ENCODE data around the gene POU6F2. TPM values are rescaled to one million over a fixed set of nuclear protein-coding genes. Genes with fewer than 3 reads are reported as not detected.
"Not testable (repeated sequence)": the region's sequence is repeated elsewhere in the genome, so short reads cannot be mapped to it uniquely, and the experiment has no call there.

Gene POU6F2
- total and polyA plus RNA-seq, 2 donors (not counting 1 experiment from before 2014, with no cell fraction given), result 0.47 TPM; not detected in 1

DNA sequence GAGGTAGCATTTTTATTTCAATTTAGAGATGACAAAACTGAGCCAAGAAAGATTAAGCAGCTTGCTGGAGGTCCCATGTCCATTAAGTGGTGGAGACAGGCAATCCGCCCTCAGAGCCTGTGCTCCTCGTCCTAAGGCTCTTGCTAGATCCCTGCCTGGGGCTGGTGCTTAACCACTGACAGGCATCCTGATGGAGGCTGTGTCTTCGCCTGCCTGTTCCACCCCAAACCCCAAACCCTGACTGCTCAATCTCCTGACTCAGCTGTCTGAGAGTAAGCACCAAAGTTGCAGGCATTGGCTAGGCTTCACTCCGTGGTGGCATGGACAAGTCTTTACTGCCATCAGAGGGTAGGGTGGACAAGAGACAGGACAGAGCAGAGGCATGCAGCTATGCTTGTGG lies 209.4 kb downstream of the POU6F2 start:
- Histone ChIP-seq H3K4me3 (ENCODE audit: control extremely low read depth in 1 of 5, extremely low read depth in 1 of 5, insufficient read depth in 1 of 5, low read depth in 2 of 5, low read length in 4 of 5) (no peak overlapping the region), H3K9ac (ENCODE audit: low read length) (no peak overlapping the region), H2AFZ (ENCODE audit: insufficient read depth, low read depth, low read length, poor library complexity, severe bottlenecking) (no peak overlapping the region), H3K27ac (ENCODE audit: low read length in 2 of 2) (no peak overlapping the region), H3K4me1 (ENCODE audit: control insufficient read depth in 2 of 2, insufficient read depth in 2 of 2, low read length in 2 of 2) (peaks cover 3 to 5% of the 10 kb centered on the region in 2 donors), H3K4me2 (replicated peaks; ENCODE audit: low read depth, low read length, poor library complexity, severe bottlenecking) (no peak overlapping the region), H3K79me2 (ENCODE audit: control insufficient read depth, insufficient read depth, low read length) (no peaks in the 10 kb centered on the region), H3K36me3 (replicated peaks in 1 of 2; ENCODE audit: control extremely low read depth in 1 of 2, control insufficient read depth in 1 of 2, extremely low read depth in 1 of 2, insufficient read depth in 2 of 2, low read length in 1 of 2) (no peaks in the 10 kb centered on the region), H4K20me1 (ENCODE audit: control insufficient read depth, insufficient read depth, low read length, poor library complexity, severe bottlenecking) (no peaks in the 10 kb centered on the region), H3K27me3 (replicated peaks in 1 of 4; ENCODE audit: control extremely low read depth in 1 of 4, control insufficient read depth in 3 of 4, insufficient read depth in 4 of 4, low read length in 3 of 4) (no peaks in the 10 kb centered on the region), H3K9me3 (ENCODE audit: control extremely low read depth in 1 of 3, control insufficient read depth in 2 of 3, insufficient read depth in 1 of 3, low read length in 2 of 3) (no peaks in the 10 kb centered on the region)
- DNase-seq (no peak), ATAC-seq (ENCODE audit: low read depth) (no peak)
- POLR2A ChIA-PET, result no interaction called here
- Mint-ChIP-seq H3K4me1 (peaks cover 20% of the 10 kb centered on the region), H3K27me3 (peaks cover 3% of the 10 kb centered on the region), H3K9me3 (ENCODE audit: insufficient read depth) (peaks cover 2% of the 10 kb centered on the region), H3K27ac (no peak overlapping the region), H3K4me3 (no peak overlapping the region)
- intact Hi-C loops (cut with micrococcal nuclease), result no loop called here
- TF ChIP-seq, protein P1, sequence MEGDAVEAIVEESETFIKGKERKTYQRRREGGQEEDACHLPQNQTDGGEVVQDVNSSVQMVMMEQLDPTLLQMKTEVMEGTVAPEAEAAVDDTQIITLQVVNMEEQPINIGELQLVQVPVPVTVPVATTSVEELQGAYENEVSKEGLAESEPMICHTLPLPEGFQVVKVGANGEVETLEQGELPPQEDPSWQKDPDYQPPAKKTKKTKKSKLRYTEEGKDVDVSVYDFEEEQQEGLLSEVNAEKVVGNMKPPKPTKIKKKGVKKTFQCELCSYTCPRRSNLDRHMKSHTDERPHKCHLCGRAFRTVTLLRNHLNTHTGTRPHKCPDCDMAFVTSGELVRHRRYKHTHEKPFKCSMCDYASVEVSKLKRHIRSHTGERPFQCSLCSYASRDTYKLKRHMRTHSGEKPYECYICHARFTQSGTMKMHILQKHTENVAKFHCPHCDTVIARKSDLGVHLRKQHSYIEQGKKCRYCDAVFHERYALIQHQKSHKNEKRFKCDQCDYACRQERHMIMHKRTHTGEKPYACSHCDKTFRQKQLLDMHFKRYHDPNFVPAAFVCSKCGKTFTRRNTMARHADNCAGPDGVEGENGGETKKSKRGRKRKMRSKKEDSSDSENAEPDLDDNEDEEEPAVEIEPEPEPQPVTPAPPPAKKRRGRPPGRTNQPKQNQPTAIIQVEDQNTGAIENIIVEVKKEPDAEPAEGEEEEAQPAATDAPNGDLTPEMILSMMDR (IDR thresholded peaks at IDR 0.05), result no peak
- TF ChIP-seq EZH2 (IDR thresholded peaks at IDR 0.05; ENCODE audit: borderline replicate concordance, insufficient read depth, low read depth, low read length, poor library complexity, severe bottlenecking), result no peak
- WGBS (ENCODE audit: insufficient coverage), result 74% methylated on average over 4 of the region's 4 CpGs
- CTCF ChIA-PET, result no interaction called here

DNA sequence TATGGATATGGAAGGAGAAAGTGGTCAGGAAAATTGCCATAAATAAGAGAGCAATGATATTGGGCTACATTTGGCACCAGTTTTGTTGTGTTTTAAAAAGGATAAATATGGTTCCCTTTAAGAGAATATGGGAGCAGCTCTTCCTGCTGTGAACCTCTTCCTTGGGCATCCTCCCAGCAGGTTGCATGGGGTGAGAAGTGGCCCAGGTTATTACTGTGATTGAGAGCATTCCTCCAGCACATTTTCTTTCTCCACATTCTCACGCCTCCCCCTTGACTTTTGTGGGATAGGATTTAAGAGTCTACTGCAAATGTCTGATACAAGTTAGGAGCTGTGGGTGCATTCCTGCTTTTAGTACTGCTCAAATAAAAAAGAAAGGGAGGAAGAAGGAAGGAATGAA lies 214.8 kb downstream of the POU6F2 start:
- Mint-ChIP-seq H3K27ac (no peak overlapping the region), H3K4me1 (no peaks in the 10 kb centered on the region), H3K4me3 (no peak overlapping the region), H3K27me3 (peaks cover 3% of the 10 kb centered on the region), H3K9me3 (ENCODE audit: insufficient read depth) (peaks cover 2% of the 10 kb centered on the region)
- no peak overlapping the region for H3K4me3 ChIP-seq (ENCODE audit: control extremely low read depth in 1 of 5, extremely low read depth in 1 of 5, insufficient read depth in 1 of 5, low read depth in 2 of 5, low read length in 4 of 5)
- TF ChIP-seq, protein P1 (IDR thresholded peaks at IDR 0.05), result no peak
- TF ChIP-seq EZH2 (IDR thresholded peaks at IDR 0.05; ENCODE audit: borderline replicate concordance, insufficient read depth, low read depth, low read length, poor library complexity, severe bottlenecking), result no peak
- H3K27me3 ChIP-seq (replicated peaks in 1 of 4; ENCODE audit: control extremely low read depth in 1 of 4, control insufficient read depth in 3 of 4, insufficient read depth in 4 of 4, low read length in 3 of 4), result no peaks in the 10 kb centered on the region
- POLR2A ChIA-PET, result no interaction called here
- ATAC-seq (ENCODE audit: low read depth) (no peak), DNase-seq (no peak)
- H3K79me2 ChIP-seq (ENCODE audit: control insufficient read depth, insufficient read depth, low read length), result no peaks in the 10 kb centered on the region
- no peaks in the 10 kb centered on the region for H3K36me3 ChIP-seq (replicated peaks in 1 of 2; ENCODE audit: control extremely low read depth in 1 of 2, control insufficient read depth in 1 of 2, extremely low read depth in 1 of 2, insufficient read depth in 2 of 2, low read length in 1 of 2)
- H2AFZ ChIP-seq (ENCODE audit: insufficient read depth, low read depth, low read length, poor library complexity, severe bottlenecking), result no peak overlapping the region
- no peak overlapping the region for H3K27ac ChIP-seq (ENCODE audit: low read length in 2 of 2)
- H3K4me1 ChIP-seq (ENCODE audit: control insufficient read depth in 2 of 2, insufficient read depth in 2 of 2, low read length in 2 of 2), result no peaks in the 10 kb centered on the region
- intact Hi-C loops (cut with micrococcal nuclease), result no loop called here
- no peaks in the 10 kb centered on the region for H4K20me1 ChIP-seq (ENCODE audit: control insufficient read depth, insufficient read depth, low read length, poor library complexity, severe bottlenecking)
- CTCF ChIA-PET, result no interaction called here
- no CpG with 5 or more reads among the region's 1 CpG for WGBS (ENCODE audit: insufficient coverage)
- no peaks in the 10 kb centered on the region for H3K9me3 ChIP-seq (ENCODE audit: control extremely low read depth in 1 of 3, control insufficient read depth in 2 of 3, insufficient read depth in 1 of 3, low read length in 2 of 3)
- no peak overlapping the region for H3K9ac ChIP-seq (ENCODE audit: low read length)
- no peak overlapping the region for H3K4me2 ChIP-seq (replicated peaks; ENCODE audit: low read depth, low read length, poor library complexity, severe bottlenecking)

DNA sequence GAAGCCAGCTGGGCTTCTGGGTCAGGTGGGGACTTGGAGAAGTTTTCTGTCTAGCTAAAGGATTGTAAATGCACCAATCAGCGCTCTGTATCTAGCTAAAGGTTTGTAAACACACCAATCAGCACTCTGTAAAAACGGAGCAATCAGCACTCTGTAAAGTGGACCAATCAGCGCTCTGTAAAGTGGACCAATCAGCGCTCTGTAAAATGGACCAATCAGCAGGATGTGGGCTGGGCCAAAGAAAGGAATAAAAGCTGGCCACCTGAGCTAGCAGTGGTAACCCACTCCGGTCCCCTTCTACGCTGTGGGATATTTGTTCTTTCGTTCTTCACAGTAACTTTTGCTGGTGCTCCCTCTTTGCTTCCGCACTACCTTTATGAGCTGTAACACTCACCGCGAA lies 216.7 kb downstream of the POU6F2 start:
- H3K9me3 Mint-ChIP-seq (ENCODE audit: insufficient read depth); DNase-seq; H3K27ac ChIP-seq (ENCODE audit: low read length in 2 of 2); H3K9ac ChIP-seq (ENCODE audit: low read length); H3K27ac Mint-ChIP-seq; H3K79me2 ChIP-seq (ENCODE audit: control insufficient read depth, insufficient read depth, low read length); CTCF ChIA-PET; H3K27me3 ChIP-seq (replicated peaks in 1 of 4; ENCODE audit: control extremely low read depth in 1 of 4, control insufficient read depth in 3 of 4, insufficient read depth in 4 of 4, low read length in 3 of 4); ATAC-seq (ENCODE audit: low read depth); H3K4me3 Mint-ChIP-seq; H3K4me1 Mint-ChIP-seq; H3K36me3 ChIP-seq (replicated peaks in 1 of 2; ENCODE audit: control extremely low read depth in 1 of 2, control insufficient read depth in 1 of 2, extremely low read depth in 1 of 2, insufficient read depth in 2 of 2, low read length in 1 of 2); H4K20me1 ChIP-seq (ENCODE audit: control insufficient read depth, insufficient read depth, low read length, poor library complexity, severe bottlenecking); H3K4me1 ChIP-seq (ENCODE audit: control insufficient read depth in 2 of 2, insufficient read depth in 2 of 2, low read length in 2 of 2); H3K4me3 ChIP-seq (ENCODE audit: control extremely low read depth in 1 of 5, extremely low read depth in 1 of 5, insufficient read depth in 1 of 5, low read depth in 2 of 5, low read length in 4 of 5); H3K9me3 ChIP-seq (ENCODE audit: control extremely low read depth in 1 of 3, control insufficient read depth in 2 of 3, insufficient read depth in 1 of 3, low read length in 2 of 3); H3K4me2 ChIP-seq (replicated peaks; ENCODE audit: low read depth, low read length, poor library complexity, severe bottlenecking); H2AFZ ChIP-seq (ENCODE audit: insufficient read depth, low read depth, low read length, poor library complexity, severe bottlenecking); intact Hi-C loops (cut with micrococcal nuclease); H3K27me3 Mint-ChIP-seq; POLR2A ChIA-PET: not testable (repeated sequence)
- whole genome bisulfite sequencing (ENCODE audit: insufficient coverage), result 95% methylated on average over 9 of the region's 10 CpGs
